ENCODE results near the gene NANOS1.

The NANOS1 gene

DNA sequence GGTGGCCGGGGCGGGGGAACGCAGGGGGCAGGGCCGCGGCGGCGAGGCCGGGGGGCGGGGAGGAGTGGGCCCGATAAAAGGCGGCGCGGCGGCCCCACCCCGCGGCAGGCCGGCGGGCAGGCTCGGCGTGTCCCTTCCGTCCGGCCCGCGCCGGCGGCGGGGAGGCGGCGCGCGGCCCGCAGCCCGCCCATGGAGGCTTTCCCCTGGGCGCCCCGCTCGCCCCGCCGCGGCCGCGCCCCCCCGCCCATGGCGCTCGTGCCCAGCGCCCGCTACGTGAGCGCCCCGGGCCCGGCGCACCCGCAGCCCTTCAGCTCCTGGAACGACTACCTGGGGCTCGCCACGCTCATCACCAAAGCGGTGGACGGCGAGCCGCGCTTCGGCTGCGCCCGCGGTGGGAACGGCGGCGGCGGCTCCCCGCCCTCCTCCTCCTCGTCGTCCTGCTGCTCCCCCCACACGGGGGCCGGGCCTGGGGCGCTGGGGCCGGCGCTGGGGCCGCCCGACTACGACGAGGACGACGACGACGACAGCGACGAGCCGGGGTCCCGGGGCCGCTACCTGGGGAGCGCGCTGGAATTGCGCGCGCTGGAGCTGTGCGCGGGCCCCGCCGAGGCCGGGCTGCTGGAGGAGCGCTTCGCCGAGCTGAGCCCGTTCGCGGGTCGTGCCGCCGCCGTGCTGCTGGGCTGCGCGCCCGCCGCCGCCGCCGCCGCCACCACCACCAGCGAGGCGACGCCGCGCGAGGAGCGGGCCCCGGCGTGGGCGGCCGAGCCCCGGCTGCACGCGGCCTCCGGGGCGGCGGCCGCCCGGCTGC lies at the start of gene NANOS1:
Gene NANOS1, plus strand, starts transcription at position 102 of the 808 bp plus-strand sequence. Its CDS starts 88 bp downstream, at position 190.
- peak in 1 of 3 experiments; percentile 26 for DNase-seq (ENCODE audit: low read depth in 3 of 3)

DNA sequence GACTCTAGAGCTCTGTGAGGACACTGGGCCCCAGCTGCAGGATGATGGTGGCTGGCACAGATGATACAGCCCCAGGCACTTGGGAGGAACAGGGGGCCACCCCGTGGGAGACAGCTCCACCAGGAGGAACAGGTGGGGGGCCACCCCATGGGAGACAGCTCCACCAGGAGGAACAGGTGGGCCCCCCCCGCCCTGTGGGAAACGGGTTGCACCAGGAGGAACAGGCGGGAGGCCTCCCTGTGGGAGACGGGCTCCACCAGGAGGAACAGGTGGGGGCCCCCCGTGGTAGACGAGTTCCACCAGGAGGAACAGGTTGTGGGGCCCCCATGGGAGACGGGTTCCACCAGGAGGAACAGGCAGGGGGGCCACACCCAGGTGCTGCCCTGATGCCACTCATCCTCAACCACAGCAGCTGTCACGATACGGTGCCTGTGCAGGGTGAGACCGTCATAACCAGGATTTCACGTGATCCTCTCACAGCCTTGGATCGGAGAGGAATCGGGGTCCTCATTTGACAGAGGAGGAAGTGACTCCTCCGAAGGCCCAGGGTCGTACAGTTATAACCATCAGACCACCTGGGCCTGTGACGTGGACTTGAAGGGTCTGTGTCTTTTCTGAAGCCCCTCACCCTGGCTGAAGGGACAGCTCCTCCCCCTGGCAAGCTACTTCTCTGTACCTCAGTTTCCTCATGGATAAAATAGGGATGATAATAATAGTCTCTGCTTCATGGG lies 49.2 kb upstream of the NANOS1 start:
- DNase-seq (ENCODE audit: low read depth in 3 of 3) = no peak

DNA sequence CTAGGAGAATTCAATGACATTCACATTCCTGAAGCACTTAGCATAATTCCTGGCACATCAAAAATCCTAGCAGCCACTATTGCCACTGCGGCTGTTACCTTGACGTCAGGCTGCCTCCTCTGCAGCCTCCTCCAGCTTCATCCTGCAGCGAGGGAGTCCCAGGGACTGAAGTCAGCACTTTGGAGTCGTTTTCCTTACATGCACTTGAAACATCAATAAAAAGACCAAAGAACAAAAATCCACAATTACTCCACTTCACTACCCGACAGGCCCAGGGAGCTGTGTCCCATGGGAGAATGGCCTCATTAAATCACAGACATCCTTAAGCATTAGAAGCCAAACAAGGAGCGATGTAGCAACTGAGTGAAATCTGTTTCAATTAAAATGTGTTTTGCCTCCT lies 48.6 kb upstream of the NANOS1 start:
- no peak for DNase-seq (ENCODE audit: low read depth in 3 of 3)

- no peak for DNase-seq (ENCODE audit: low read depth in 3 of 3)
These were observed 47.6 kb upstream of the NANOS1 start for GRCh38 chr10:118981946-118982345.

- DNase-seq (ENCODE audit: low read depth in 3 of 3) = no peak
These were observed 47.1 kb upstream of the NANOS1 start for GRCh38 chr10:118982366-118982765.

GRCh38 chr10:118983263-118983662 lies 46.3 kb upstream of the NANOS1 start:
- DNase-seq (ENCODE audit: low read depth in 3 of 3) = no peak

DNA sequence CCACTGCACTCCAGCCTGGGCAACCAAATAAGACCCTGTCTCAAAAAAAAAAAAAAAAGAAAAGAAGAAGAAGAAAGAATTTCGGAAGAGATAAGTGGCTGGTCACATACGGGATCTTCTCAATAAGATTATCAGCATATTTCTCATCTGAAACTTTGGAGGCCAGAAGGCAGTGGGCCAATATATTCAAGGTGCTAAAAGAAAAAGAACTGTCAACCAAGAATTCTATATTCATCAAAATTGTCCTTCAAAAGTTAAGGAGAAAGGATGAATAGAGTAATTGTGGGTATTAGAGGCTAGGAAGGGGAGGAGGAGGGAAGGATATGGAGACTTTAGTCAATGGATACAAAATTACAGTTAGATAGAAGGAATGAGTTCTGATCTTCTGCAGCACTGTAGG lies 43.9 kb upstream of the NANOS1 start:
- DNase-seq (ENCODE audit: low read depth in 3 of 3) = no peak

GRCh38 chr10:118986815-118987790 lies 42.4 kb upstream of the NANOS1 start:
- DNase-seq (ENCODE audit: low read depth in 3 of 3) = no peak

GRCh38 chr10:118990326-118990725 lies 39.2 kb upstream of the NANOS1 start:
- no peak for DNase-seq (ENCODE audit: low read depth in 3 of 3)

DNA sequence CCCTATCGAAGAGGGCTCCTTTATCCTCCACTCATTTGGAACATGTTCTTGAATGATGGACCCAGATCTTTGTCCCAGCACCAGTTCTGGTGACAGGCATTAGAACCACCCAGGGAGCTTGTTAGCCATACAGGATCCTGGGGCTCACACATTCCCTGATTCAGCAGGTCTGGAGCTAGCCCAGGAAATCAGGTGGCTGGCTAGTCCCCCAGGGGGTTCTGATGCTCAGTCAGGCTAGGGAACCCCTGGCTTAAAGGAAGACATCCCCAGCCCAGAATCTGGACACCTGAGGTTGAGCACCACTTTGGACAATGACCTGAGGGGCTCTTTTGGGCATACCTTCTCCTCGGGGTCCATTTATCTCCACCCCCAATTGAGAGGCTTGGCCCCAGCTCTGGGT lies 37.0 kb upstream of the NANOS1 start:
- DNase-seq (ENCODE audit: low read depth in 3 of 3) = no peak

DNA sequence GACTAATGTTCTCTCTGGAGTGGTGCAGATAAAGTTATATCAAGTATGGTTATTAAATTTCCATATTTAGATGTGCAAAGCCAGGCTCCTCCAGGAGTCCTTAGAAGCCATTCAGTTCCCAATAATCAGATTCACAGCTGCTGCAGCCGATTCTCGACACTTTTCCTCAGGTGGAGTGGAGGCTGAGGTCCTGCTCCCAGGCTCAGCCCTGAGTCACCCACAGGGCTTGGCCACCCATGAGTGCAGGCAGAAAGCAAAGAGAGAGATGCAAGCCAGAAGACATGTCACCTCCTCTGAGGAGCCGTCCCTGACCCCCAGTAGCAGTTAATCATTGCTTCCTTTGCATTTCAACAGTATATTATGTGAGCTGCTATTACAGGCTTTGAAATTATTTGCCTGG lies 36.3 kb upstream of the NANOS1 start:
- no peak for DNase-seq (ENCODE audit: low read depth in 3 of 3)

GRCh38 chr10:118994321-118994720 lies 35.2 kb upstream of the NANOS1 start:
- DNase-seq (ENCODE audit: low read depth in 3 of 3) = no peak

GRCh38 chr10:118995739-118996138 lies 33.8 kb upstream of the NANOS1 start:
- DNase-seq (ENCODE audit: low read depth in 3 of 3) = no peak

GRCh38 chr10:118997379-118997778 lies 32.1 kb upstream of the NANOS1 start:
- no peak for DNase-seq (ENCODE audit: low read depth in 3 of 3)

- no peak for DNase-seq (ENCODE audit: low read depth in 3 of 3)
These were observed 31.3 kb upstream of the NANOS1 start for GRCh38 chr10:118998183-118998582.

DNA sequence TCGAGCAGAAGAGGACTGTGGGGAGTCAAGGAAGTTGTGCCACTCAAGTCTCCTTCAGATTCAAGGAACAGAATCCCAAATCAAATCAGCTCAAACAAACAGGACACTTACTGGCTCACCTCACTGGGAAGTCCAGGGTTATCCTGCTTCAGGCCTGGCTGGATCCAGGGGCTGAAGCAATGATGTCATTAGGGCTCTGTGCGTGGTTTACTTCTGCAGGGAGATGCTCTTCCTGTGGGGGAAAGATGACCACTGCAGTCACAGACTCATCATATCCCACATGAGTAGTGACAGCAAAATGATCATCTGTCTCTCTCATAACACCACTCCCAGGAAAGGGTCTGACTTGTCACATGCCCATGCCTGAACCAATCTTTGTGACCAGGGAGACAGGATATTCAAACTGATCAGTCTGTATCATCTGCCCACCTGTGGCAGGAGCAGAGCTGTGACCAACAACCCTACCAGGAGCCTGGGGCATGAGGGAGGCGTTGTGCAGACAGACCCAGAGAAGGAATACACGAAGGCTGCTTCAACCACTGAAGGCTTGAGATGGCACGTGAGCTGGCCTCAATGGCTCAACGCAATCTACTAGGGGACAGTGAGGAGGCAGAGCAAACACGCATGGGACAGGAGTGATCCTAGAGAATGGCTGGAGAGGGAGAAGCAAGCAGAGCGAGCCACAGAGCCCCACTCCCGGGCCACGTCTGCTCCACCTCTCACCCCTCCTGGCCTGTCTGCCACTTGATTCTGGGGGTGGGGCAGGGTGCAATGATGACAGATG lies 27.6 kb upstream of the NANOS1 start:
- DNase-seq (ENCODE audit: low read depth in 3 of 3) = no peak

- DNase-seq (ENCODE audit: low read depth in 3 of 3) = no peak
These were observed 25.8 kb upstream of the NANOS1 start for GRCh38 chr10:119003572-119004289.

- DNase-seq (ENCODE audit: low read depth in 3 of 3) = no peak
These were observed 24.0 kb upstream of the NANOS1 start for GRCh38 chr10:119005362-119006043.

- DNase-seq (ENCODE audit: low read depth in 3 of 3) = no peak
These were observed 22.9 kb upstream of the NANOS1 start for GRCh38 chr10:119006451-119007210.

Data from stimulated activated CD4-positive, alpha-beta T cell treated with anti-CD3 and anti-CD28 coated beads, TNF-alpha, amount 100 ng/mL, for 4 hours (primary cell).